Fibroblast of skin of right quadriceps (primary cell): ENCODE data around the gene S100A7A.
"Not testable (repeated sequence)": the region's sequence is repeated elsewhere in the genome, so short reads cannot be mapped to it uniquely, and the experiment has no call there.

Source experiments
- DNase-seq: peaks from one replicate; pipeline ENCODE4 v3.0.0-alpha.2; 2013

S100A7A gene

DNA sequence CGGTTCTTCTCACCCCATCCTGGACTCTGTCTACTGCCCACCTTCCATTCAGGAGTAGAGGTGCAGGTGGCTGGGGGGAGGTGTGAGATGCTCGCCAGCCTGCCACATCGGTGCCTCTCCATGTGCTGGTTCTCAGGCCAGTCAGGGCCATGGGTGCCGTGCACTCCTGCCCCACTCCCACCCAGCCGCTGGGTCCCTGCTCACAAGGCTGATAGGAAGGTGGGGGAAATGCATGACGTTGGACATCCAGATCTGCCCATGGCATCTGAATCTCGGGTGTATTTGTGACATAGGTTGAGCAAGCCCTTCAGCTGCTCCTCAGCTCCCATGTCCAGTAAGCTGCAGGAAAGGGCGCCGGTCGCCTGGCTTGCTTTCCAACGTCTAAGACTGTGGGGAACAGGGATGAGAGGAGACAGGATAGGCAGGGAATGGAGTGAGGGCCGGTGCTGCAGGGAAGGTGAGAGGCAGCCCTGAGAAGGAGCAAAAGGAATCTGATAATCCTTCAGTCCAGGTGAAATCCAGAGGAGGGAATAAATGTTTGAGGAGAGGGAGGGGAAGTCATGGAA is 11.8 kb downstream of the S100A7A start:
- DNase-seq = no peak

DNA sequence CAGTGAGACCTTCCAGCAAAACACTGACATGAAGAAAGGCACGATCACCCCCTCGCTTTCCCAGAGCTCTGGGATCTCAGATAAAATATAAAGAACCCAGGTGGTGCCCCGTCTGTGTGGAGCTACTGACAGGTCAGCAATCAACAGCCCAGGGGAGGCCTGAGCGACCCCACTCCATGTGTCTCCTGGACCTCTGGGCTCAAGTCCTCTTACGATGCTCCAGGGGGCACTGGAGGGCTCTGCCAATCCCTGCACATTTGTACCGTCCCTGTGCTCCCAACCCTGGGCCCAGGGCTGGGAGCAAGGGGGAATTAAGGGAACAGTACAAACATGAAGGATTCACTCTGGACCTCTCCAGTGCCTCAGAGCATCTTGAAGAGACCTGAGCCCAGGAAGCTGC is 12.5 kb downstream of the S100A7A start:
- DNase-seq = no peak

DNA sequence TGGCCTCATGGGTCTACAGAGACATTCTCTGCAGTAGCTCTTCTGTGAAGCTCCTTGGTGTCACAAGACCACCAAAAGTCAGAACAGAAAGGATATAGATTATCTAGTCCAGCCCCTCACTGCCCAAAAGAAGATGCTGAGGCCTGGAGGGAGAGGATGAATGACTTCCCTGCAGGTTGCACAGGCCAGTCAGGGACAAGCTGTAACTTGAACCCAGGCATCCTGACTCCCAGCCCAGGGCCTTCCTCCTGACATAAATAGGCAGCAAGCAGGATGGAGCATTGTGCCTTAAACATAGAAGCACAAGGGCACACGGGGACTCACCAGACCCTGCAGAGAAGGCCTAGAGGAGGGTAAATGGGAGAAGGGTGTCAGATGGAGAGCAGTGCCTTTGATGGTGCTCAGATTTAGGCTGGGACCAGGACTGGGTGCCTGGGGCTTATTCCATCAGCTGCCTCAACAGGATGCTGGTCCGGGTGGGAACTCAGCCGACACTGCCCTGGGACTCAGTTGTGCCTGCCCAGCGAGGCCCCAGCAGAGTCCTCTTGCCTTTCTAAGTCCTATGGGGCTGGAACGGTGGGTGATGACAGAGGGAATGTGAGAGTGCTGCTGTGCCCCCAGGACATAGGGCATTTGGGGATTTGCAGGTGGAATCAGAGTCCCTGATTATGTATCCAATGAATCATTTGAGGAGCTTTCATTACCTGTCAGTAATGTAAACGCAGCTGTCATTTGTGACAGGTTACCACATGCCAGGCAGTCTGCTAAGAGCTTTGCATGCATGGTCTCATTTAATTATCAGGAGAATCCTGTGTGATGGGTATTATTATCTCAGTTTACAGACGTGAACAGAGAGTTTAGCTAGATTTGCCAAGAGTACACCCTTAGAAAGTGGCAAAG is 13.2 kb downstream of the S100A7A start:
- no peak for DNase-seq

DNA sequence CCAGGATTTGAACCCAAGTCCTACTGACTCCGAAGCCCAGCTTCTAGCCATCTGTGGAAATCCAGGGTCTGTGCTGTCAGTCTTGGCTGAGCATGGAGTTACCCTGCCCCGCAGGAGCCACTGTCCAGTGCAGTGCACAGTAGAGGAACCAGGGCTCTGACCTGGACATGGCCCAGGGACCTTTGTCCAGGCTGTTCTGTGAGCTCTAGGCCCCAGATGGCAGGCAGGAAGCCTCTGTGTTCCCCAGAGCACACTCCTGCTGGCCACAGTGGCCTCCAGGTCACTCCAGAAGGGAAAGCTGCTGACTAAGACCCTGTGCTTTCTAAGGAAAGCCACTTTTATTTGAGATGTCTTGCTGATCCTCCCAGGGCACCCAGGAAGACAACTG is 13.8 kb downstream of the S100A7A start:
- DNase-seq = no peak

DNA sequence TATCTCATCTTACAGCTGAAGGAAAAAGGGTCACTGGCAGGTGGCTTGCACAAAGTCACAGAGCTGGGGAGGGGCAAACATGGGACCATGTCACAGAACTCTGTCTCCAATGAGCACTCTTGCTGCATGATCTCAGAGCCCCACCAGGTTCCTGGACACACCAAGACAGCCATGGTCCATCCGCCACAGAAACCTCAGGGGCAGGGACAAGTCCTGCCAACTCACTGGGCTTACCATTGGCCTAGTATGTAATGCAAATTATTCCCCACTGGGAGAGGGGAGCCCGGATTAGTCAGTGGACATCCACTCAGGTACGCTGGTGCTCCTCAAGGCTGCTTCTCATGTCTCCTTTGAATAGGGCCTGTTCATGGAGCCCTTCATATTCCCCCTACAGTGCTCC is 14.2 kb downstream of the S100A7A start:
- DNase-seq = no peak

DNA sequence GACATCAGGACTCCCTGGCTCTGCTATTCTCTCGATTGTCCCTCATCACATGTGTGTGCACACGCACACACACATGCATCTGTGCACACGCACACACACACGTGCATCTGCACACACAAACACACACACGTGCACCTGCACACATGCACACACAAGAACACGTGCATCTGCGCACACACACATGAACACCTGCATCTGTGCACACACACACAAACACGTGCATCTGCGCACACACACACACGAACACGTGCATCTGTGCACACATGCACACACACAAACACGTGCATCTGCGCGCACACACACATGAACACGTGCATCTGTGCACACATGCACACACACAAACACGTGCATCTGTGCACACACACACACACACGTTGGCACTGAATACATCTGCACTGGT is 14.7 kb downstream of the S100A7A start:
- DNase-seq = no peak

DNA sequence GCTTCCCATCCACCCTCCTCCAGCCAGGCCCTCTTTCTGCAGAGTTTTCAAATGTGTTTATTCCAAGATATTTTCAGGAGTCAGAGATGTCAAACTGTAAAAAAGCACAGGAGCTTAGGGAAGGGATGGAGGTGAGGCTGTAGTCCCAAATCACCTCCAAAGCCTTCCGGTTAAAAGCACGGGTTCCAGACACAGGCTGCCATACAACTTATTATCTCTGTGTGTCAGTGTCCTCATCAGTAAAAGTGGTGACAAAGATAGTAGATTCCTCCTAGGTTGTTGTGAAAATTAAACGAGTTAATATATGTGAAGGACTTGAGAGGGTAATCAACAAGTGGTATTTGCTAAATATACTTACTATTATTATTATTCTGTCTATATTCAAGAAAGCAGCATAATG is 15.1 kb downstream of the S100A7A start:
- no peak for DNase-seq

DNA sequence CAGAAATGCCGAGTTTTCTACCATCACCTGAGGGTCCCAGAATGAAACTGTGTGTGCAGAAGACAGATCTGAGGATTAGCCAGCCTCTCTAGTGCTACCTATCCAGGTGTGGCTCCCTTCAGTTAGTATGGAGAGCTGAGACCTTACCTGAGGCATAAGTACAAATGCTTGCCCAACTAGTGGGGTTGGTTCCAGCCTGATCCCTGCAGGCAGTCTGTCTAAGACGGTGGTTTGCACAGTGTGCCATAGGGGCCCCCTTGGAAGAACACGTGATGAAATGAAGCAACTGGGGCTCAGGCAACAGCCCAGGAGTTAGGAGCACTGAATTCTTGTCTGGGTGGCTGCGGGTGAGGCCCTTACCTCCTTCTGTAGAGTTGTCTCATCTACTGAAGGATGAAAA is 15.6 kb downstream of the S100A7A start:
- DNase-seq = no peak

DNA sequence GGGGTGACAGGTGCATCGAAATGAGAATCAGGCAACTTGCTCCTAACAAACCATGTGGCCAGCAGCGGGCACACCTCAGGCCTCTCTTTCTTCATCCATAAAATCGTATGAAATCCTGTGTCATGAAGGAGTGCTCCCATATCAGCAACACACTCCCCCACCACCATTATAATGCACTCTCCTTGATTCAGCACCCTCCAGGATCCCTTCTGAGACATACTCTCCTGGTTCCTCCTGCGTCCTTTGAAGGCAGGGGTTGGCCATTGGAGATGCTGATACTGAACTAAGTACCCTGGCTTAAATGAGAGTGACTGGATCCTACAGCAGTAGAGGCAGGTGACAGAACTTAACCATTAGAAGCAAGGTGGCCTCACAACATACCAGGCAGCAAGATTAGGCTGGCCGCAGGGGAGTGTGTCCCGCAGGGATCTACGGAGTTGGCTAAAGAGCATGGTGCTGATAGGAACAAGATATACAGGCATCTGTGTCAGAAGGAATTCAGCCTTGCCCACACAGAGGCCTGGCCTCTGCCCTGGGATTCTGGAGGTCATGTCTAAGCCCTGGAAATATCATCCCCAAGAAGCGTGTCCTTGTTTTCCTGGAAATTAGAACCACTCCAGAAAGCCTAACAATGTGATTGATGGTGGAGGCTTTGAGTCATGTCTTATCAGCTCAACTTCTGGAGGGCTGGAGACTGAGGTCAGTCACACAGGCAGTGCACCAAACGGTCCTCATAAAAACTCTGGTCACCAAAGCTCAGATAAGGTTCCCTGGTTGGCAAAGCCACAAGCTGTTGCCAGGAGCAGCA is 16.8 kb downstream of the S100A7A start:
- DNase-seq = no peak

DNA sequence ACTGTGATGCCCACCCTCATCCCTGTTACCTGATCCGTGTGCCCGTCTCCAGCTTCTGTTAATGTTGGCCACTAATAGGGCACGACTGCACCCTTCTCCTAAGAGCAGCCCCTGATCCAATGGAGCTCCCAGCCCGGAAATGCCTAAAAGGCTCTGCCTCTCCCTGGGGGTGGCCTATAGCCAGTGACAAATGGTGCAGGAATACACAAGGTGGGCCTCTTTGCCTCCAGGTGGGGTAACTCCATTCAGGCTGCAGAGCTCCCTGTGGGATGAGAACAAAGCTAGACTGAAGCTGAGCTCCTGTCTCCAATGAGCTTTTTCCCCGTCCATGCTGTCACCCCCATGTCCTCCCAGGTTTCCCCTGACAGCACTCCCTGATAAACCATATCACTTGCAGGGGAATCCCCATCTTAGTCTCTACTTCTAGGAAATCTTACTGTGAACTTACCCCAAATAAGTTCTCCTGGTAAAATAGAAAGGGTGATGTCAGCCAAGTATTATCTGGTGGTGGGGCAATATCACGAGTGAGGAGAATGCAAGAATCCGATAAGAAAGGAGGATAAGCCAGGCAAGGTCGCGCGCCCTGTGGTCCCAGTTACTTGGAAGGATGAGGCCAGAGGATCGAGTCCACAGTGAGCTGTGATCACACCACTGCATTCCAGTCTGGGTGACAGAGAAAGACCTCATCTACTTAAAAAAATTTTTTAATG is 18.6 kb downstream of the S100A7A start:
- no peak for DNase-seq

DNA sequence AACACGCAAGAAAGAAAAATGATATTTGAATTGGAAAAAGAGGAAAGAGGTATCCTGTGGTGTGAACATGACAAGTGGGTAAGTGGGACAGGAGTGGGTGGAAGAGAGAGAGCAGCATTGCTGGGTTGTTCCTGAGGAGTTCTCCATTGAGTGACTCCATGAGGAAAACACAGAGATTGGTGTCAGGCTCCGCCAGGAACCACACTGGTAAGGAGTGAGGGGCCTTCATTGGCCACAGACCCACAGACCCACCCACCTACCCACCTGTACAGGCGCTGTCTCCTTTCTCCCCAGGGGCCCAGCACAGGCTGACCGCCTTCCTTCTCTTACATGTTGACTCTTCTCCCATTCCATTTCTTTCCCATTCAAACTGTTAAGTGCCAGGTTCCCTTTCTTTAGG is 20.9 kb downstream of the S100A7A start:
- DNase-seq = no peak

DNA sequence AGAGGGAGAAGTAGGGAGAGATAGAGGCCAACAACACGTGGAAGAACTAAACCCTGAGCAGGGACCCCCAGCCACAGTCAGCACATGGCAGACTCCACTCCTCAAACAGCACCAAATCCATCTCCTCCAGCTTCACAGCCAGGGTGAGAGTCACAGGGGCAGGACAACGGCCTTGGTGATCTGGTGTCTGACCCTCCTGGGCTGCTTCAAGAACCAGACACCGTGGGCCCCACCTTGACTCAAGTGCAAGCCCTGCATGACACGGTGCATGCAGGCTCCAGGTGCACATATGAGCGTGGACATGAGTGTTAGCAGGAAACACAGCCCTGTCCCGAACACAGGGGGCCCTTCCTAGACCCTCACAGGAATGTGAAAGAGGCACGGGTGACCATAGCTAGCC is 22.3 kb downstream of the S100A7A start:
- no peak for DNase-seq

DNA sequence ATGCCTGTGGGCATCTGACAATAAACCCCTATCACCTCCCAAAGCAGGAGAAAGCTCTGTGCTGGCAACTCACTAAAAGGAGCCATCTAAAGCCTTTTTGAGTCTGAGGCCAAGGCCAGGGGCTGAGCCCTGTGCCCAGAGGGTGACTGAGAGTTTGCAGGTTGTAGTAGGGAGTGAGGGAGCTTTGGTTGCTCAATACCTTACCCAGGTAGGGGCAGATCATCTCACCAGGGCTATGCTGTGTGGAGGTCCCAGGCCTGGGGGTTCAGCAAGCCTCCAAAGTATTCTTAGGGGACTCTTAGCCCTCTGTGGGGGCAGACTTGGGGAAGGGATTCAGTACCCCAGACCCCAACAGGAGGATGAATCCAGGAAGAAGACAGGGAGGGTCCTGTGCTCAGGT is 23.0 kb downstream of the S100A7A start:
- no peak for DNase-seq

DNA sequence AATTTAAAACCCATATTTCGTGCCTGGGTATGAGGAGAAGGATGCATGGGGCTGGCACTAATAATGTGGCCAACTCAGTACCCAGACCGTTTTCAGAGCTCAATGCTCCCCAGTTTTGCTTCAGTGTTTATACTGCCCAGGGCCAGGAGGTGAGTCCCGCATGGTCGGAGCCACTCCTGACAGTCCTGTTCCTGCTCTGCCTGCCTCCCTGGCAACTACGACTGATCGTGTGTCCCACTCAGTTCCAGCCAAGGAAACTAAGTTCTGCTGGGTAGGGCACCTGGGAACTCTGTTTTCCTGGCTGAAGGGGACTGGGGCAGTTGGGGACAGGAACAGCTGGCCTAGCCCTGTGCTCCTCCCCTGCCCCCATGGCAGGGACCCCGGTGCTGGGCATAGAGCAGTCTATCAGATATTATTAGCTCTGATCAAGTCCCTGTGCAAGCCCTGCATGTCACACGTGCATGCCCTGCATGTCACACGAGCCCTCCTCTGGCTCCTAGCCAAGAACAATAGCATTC is 25.0 kb downstream of the S100A7A start:
- DNase-seq = no peak

DNA sequence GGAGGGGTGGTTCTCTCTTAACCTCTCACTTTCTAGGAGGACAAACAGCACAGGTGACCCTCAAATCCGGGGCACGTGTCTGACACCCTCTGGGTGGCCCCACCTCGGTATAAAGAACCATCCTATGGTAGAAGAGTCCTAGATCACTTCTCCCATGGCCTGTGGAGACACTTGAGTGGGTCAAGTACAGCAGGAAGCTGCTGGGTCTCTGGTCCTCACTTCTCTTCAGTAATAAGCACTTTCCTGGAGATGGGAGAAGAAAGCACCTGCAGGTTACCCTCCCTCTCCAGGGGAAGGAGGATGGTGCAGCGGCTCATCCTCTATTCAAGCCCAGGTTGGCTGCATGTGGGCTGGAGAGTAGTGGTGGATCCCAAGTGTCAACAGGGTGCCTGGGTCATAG is 27.2 kb downstream of the S100A7A start:
- DNase-seq = no peak

DNA sequence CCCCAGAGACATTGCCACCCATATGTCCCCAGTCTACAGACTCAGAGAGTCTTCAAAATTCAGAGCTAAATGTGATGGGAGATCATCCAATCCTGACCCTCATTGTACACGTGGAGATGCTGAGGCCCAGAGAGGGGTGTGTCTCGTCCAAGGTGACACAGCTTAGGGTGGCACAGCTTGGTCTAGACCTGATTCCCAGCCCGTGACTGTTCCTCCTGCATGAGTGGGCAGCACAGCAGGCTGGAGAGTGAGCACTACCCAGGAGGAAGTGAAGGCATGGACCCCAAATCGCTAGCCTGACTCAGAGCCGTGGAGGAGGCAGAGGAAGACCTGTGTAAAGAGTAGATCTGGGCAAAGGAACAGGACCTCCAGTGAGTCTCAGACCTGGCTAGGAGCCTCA is 27.8 kb downstream of the S100A7A start:
- no peak for DNase-seq

DNA sequence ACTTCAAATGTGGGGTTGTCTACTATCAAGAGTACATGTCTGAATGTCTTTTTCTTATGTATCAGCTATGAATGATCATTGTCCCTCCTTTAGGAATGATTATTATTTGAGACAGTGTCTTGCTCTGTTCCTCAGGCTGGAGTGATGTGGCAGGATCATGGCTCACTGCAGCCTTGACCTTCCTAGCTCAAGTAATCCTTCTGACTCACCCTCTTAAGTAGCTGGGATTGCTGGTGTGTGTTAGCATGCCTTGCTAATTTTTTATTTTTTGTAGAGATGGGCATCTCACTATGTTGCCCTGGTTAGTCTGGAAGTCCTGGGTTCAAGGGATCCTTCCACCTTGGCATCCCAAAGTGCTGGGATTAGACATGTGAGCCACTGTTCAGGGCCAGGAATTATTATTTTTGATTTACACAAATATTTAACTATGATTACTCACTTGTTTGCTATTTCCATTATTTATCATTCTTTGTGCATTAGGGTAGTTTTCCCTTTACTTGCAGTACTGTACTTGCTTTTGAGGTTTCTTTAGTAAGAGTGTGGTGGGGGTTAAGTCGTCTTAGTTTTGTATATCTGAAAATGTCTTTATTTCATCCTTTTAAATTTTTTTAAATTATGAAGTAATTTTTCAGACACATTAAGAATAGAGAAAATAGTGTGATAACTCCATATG is 31.3 kb downstream of the S100A7A start:
- peak; percentile 60 for DNase-seq

DNA sequence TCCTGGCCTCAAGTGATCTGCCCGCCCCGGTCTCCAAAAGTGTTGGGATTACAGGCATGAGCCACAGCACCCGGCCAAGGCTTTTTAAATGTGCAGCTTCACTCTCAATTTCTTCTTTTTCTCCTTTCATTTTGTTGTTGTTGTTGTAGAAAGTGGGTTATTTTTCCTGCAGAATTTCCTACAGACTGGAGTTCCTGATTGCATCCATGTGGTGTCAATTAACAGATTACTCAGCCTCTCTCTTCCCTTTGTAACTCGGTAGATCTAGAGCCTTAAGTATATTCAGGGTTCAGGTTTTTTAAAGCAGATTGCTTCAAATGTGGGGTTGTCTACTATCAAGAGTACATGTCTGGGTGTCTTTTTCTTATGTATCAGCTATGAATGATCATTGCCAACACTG is 32.5 kb downstream of the S100A7A start:
- peak; percentile 9 for DNase-seq

DNA sequence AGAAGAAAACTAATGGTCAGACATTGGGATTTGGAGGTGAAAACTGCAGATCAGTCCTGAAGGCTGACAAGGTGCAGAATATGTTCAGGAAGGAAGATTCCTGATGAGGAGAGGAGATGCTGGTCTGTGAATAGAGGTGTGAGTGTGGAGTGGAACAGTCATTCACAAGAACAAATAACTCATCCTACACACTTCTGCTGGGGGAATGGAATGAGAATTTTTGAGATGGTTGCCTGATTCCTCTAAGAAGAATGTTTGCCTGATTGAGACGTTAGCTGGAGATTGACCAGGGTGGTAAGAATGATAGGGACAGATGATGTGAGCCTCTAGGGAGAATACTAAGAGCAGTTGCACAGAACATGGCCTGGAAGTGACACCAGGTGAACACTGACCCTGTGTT is 40.1 kb downstream of the S100A7A start:
- no peak for DNase-seq

DNA sequence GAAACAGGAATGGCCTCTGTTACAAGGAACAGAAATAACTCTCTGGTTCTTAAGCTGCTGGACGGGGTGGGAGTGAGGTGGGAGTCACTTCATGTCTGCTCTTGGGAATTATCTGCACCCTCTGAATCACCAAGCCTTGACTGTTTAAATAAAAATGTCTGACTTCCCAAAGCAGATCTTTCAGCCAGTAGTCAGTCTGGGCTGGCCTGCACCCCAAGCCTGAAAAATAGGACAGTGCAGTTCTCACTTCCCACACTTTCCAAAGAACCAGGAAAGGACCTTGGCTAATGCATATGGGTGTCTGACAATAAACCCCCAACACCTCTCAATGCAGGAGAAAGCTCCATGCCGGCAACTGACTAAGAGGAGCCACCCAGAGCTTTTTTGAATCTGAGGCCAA is 43.3 kb downstream of the S100A7A start:
- DNase-seq = no peak

DNA sequence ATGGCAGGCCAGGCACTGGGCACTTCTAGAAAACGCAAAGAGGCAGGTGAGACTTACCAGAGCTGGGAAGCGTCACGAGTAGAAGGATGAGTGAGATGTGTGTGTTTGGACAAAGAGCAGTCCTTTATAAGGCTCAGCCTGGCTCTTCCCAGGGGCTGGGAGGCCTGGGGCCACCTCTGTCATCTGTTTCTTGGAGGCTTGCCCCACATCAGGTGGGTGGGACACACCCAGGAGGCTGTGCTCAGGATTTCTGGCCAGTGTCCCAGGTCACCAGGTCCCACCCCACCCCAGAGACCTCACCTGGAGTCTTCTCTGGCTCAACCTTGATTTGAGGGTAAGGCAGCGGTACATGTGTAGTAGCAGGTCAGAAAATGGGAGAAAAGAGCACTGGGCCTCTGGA is 44.2 kb downstream of the S100A7A start, which contains the start of gene S100A7:
Gene S100A7, minus strand, starts transcription at position 101 of the 400 bp plus-strand sequence. CDS start 1,638 bp downstream, outside the sequence.
- no peak for DNase-seq

DNA sequence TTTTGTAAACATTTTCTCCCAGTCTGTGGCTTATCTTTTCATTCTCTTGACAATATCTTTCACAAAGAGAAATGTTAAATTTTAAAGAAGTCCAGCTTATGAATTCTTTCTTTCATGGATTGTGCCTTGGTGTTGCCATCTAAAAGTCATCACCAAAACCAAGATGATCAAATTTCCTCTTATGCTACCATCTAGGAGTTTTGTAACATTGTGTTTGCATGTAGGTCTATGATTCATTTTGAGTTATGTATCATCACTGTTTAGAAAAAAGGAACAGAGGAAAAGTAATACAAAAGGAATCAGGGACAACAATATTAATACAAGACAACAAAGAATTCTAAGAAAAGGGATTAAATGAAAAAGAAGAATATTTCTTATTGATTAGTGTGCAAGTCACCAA is 46.4 kb downstream of the S100A7A start:
- DNase-seq = not testable (repeated sequence)
